T-helper 17 cell (primary cell): Measurements from ENCODE around the gene ANKS1B. TPM values are rescaled to one million over a fixed set of nuclear protein-coding genes. Genes with fewer than 3 reads are reported as not detected.
"Not testable (repeated sequence)": the region's sequence is repeated elsewhere in the genome, so short reads cannot be mapped to it uniquely, and the experiment has no call there.

Experiments
- ATAC-seq: fragments of 150-1000 bp; cut with Tn5 transposase; 2 replicates; pipeline ENCODE4 v1.10.0; 2021; ENCODE audit warnings: mild to moderate bottlenecking, moderate library complexity
- DNase-seq, 3 donors: peaks; one replicate each; pipeline versions ENCODE4 v3.0.0 to v3.0.0-alpha.2; 2020 to 2021
- H3K9me3 ChIP-seq: one replicate; pipeline ENCODE4 v1.7.0; 2013; ENCODE audit warnings: low read length, mild to moderate bottlenecking; ENCODE audit not compliant: control insufficient read depth, poor library complexity, severe bottlenecking
- H3K27ac Mint-ChIP-seq: one replicate; pipeline ENCODE4 v1.8.0; 2022; ENCODE audit warnings: mild to moderate bottlenecking, moderate library complexity, mixed read lengths
- H3K27me3 Mint-ChIP-seq: one replicate; pipeline ENCODE4 v1.8.0; 2022; ENCODE audit warnings: mixed read lengths
- H3K36me3 Mint-ChIP-seq: one replicate; pipeline ENCODE4 v1.8.0; 2022; ENCODE audit warnings: low read depth, mixed read lengths
- H3K4me1 Mint-ChIP-seq: one replicate; pipeline ENCODE4 v1.8.0; 2022; ENCODE audit warnings: mild to moderate bottlenecking, mixed read lengths
- H3K4me3 Mint-ChIP-seq: one replicate; pipeline ENCODE4 v1.8.0; 2022; ENCODE audit warnings: mild to moderate bottlenecking, moderate library complexity, mixed read lengths
- total RNA-seq, 4 donors: library from RNA in 2 of 4; stranded (reverse) in 2 of 4; gene quantifications; one replicate each; pipeline ENCODE4 v1.2.3 and lab custom pipeline; 2022 to 2026

The ANKS1B gene
- total RNA-seq, 2 donors from 2014 or later: 0.35 to 1.2 TPM

GRCh38 chr12:98772818-98773217, 1211.9 kb downstream of the ANKS1B start:
- DNase-seq: no peak
- no peak for ATAC-seq
- H3K4me1 Mint-ChIP-seq: no peaks in the 10 kb centered on the region
- peaks cover 2% of the 10 kb centered on the region for H3K27me3 Mint-ChIP-seq
- H3K27ac Mint-ChIP-seq: no peak overlapping the region
- no peaks in the 10 kb centered on the region for H3K9me3 ChIP-seq
- H3K4me3 Mint-ChIP-seq: no peak overlapping the region
- H3K36me3 Mint-ChIP-seq: no peaks in the 10 kb centered on the region

- ATAC-seq (no peak), DNase-seq (no peak)
- H3K4me1 Mint-ChIP-seq: no peaks in the 10 kb centered on the region
Observed at GRCh38 chr12:98771811-98772752, 1212.7 kb downstream of the ANKS1B start.

GRCh38 chr12:98770230-98770629, 1214.5 kb downstream of the ANKS1B start:
- no peak for ATAC-seq
- no peak overlapping the region for H3K27ac Mint-ChIP-seq
- H3K27me3 Mint-ChIP-seq: peaks cover 8% of the 10 kb centered on the region
- H3K4me3 Mint-ChIP-seq: no peak overlapping the region
- no peaks in the 10 kb centered on the region for H3K36me3 Mint-ChIP-seq
- H3K9me3 ChIP-seq: no peaks in the 10 kb centered on the region
- DNase-seq: no peak
- H3K4me1 Mint-ChIP-seq: no peaks in the 10 kb centered on the region

More at GRCh38 chr12:98771811-98772752, 1212.7 kb downstream of the ANKS1B start:
- Mint-ChIP-seq H3K27me3 (peaks cover 8% of the 10 kb centered on the region), H3K4me3 (no peak overlapping the region), H3K36me3 (no peaks in the 10 kb centered on the region), H3K27ac (no peak overlapping the region)
- no peaks in the 10 kb centered on the region for H3K9me3 ChIP-seq

GRCh38 chr12:98769068-98769467, 1215.7 kb downstream of the ANKS1B start:
- Mint-ChIP-seq H3K36me3 (no peaks in the 10 kb centered on the region), H3K27me3 (peaks cover 8% of the 10 kb centered on the region), H3K4me1 (no peaks in the 10 kb centered on the region), H3K27ac (no peak overlapping the region), H3K4me3 (no peak overlapping the region)
- no peak for ATAC-seq
- no peak for DNase-seq
- H3K9me3 ChIP-seq: no peaks in the 10 kb centered on the region

GRCh38 chr12:98767248-98767647, 1217.5 kb downstream of the ANKS1B start:
- Mint-ChIP-seq H3K27ac (no peak overlapping the region), H3K36me3 (no peaks in the 10 kb centered on the region), H3K4me3 (no peak overlapping the region), H3K27me3 (peaks cover 8% of the 10 kb centered on the region), H3K4me1 (no peaks in the 10 kb centered on the region)
- H3K9me3 ChIP-seq: no peaks in the 10 kb centered on the region
- no peak for ATAC-seq
- DNase-seq: no peak

- no peaks in the 10 kb centered on the region for H3K9me3 ChIP-seq
- H3K27ac Mint-ChIP-seq: no peak overlapping the region
- H3K27me3 Mint-ChIP-seq: peaks cover 8% of the 10 kb centered on the region
- DNase-seq (no peak), ATAC-seq (no peak)
- H3K4me1 Mint-ChIP-seq: no peaks in the 10 kb centered on the region
- no peak overlapping the region for H3K4me3 Mint-ChIP-seq
- H3K36me3 Mint-ChIP-seq: no peaks in the 10 kb centered on the region
Observed at GRCh38 chr12:98763656-98764055, 1221.1 kb downstream of the ANKS1B start.

- H3K27ac Mint-ChIP-seq: no peak overlapping the region
- H3K36me3 Mint-ChIP-seq: no peaks in the 10 kb centered on the region
- H3K9me3 ChIP-seq: no peaks in the 10 kb centered on the region
- peaks cover 7% of the 10 kb centered on the region for H3K27me3 Mint-ChIP-seq
- no peak overlapping the region for H3K4me3 Mint-ChIP-seq
- H3K4me1 Mint-ChIP-seq: peaks cover 3% of the 10 kb centered on the region
- no peak for ATAC-seq
- DNase-seq: no peak
Observed at GRCh38 chr12:98758331-98758730, 1226.4 kb downstream of the ANKS1B start.

GRCh38 chr12:98757455-98757854, 1227.3 kb downstream of the ANKS1B start:
- H3K4me1 Mint-ChIP-seq: peaks cover 5% of the 10 kb centered on the region
- no peaks in the 10 kb centered on the region for H3K36me3 Mint-ChIP-seq
- H3K9me3 ChIP-seq: no peaks in the 10 kb centered on the region

GRCh38 chr12:98755855-98756254, 1228.9 kb downstream of the ANKS1B start:
- not testable (repeated sequence) for H3K9me3 ChIP-seq, DNase-seq, H3K27ac Mint-ChIP-seq, H3K27me3 Mint-ChIP-seq, H3K4me1 Mint-ChIP-seq, H3K4me3 Mint-ChIP-seq, ATAC-seq, H3K36me3 Mint-ChIP-seq

More at GRCh38 chr12:98757455-98757854, 1227.3 kb downstream of the ANKS1B start:
- no peak overlapping the region for H3K27ac Mint-ChIP-seq
- no peak overlapping the region for H3K4me3 Mint-ChIP-seq
- H3K27me3 Mint-ChIP-seq: peaks cover 7% of the 10 kb centered on the region
- DNase-seq: no peak
- ATAC-seq: no peak

GRCh38 chr12:98754095-98754494, 1230.6 kb downstream of the ANKS1B start:
- H3K9me3 ChIP-seq: no peaks in the 10 kb centered on the region
- Mint-ChIP-seq H3K36me3 (peaks cover 5% of the 10 kb centered on the region), H3K27ac (no peak overlapping the region), H3K4me3 (no peak overlapping the region), H3K4me1 (peaks cover 11% of the 10 kb centered on the region), H3K27me3 (peaks cover 21% of the 10 kb centered on the region)
- peak; percentile 23 for ATAC-seq
- no peak for DNase-seq

GRCh38 chr12:98752726-98753125, 1232.0 kb downstream of the ANKS1B start:
- H3K27me3 Mint-ChIP-seq: peaks cover 23% of the 10 kb centered on the region
- ATAC-seq (no peak), DNase-seq (no peak)
- H3K9me3 ChIP-seq: no peaks in the 10 kb centered on the region
- no peak overlapping the region for H3K4me3 Mint-ChIP-seq
- H3K4me1 Mint-ChIP-seq: peaks cover 11% of the 10 kb centered on the region
- H3K36me3 Mint-ChIP-seq: peaks cover 5% of the 10 kb centered on the region
- H3K27ac Mint-ChIP-seq: no peak overlapping the region

- DNase-seq: no peak
- Mint-ChIP-seq H3K4me3 (no peak overlapping the region), H3K4me1 (peaks cover 18% of the 10 kb centered on the region), H3K27ac (no peak overlapping the region), H3K36me3 (peaks cover 10% of the 10 kb centered on the region), H3K27me3 (peaks cover 33% of the 10 kb centered on the region)
- H3K9me3 ChIP-seq: no peaks in the 10 kb centered on the region
- ATAC-seq: no peak
Observed at GRCh38 chr12:98751580-98752115, 1233.1 kb downstream of the ANKS1B start.

- H3K9me3 ChIP-seq: no peaks in the 10 kb centered on the region
- no peak for ATAC-seq
- DNase-seq: no peak
- Mint-ChIP-seq H3K4me1 (peaks cover 26% of the 10 kb centered on the region), H3K27ac (no peak overlapping the region), H3K36me3 (peaks cover 10% of the 10 kb centered on the region), H3K4me3 (no peak overlapping the region), H3K27me3 (peaks cover 39% of the 10 kb centered on the region)
Observed at GRCh38 chr12:98750511-98750910, 1234.2 kb downstream of the ANKS1B start.
